ENCODE results near the gene GARNL3.

GRCh38 chr9:127291246-127291778 is 26.7 kb downstream of the GARNL3 start:
- TF ChIP-seq CTCF (IDR thresholded peaks at IDR 0.05) (no peak), POLR2A (IDR thresholded peaks at IDR 0.05) (no peak), POLR2AphosphoS5 (IDR thresholded peaks at IDR 0.05) (peak; percentile 5)
